Measurements from ENCODE around the gene MYO9A. TPM values are rescaled to one million over a fixed set of nuclear protein-coding genes. Genes with fewer than 3 reads are reported as not detected.
"Not testable (repeated sequence)": the region's sequence is repeated elsewhere in the genome, so short reads cannot be mapped to it uniquely, and the experiment has no call there.

MYO9A gene
- total RNA-seq, 1 donor from 2014 or later = 38.5 TPM

GRCh38 chr15:72020799-72021198 lies 97.2 kb downstream of the MYO9A start:
- Histone ChIP-seq H3K27ac (no peak overlapping the region), H3K79me2 (ENCODE audit: low read depth) (no peaks in the 10 kb centered on the region), H3K36me3 (no peaks in the 10 kb centered on the region), H3K9ac (no peak overlapping the region), H3K4me3 (no peak overlapping the region), H3F3A (ENCODE audit: low read depth) (no peaks in the 10 kb centered on the region), H3K4me1 (no peaks in the 10 kb centered on the region), H3K9me3 (ENCODE audit: low read depth) (no peaks in the 10 kb centered on the region), H3K27me3 (no peaks in the 10 kb centered on the region), H2AFZ (replicated peaks) (no peak overlapping the region), H3K4me2 (no peak overlapping the region), H4K20me1 (ENCODE audit: low read depth) (no peaks in the 10 kb centered on the region)
- Mint-ChIP-seq H3K36me3 (peaks cover 13% of the 10 kb centered on the region), H3K27ac (no peak overlapping the region), H3K9me3 (peaks cover 9% of the 10 kb centered on the region), H3K27me3 (ENCODE audit: insufficient read depth, low read depth) (no peaks in the 10 kb centered on the region), H3K4me3 (no peak overlapping the region), H3K4me1 (no peaks in the 10 kb centered on the region)
- no peak for DNase-seq (ENCODE audit: low spot score)
- TF ChIP-seq EZH2phosphoT487 (IDR thresholded peaks at IDR 0.05) (no peak), EZH2 (IDR thresholded peaks at IDR 0.05) (no peak), CTCF (IDR thresholded peaks at IDR 0.05) (no peak)

- not testable (repeated sequence) for H3K9me3 Mint-ChIP-seq; H3F3A ChIP-seq (ENCODE audit: low read depth); H3K4me3 Mint-ChIP-seq; DNase-seq (ENCODE audit: low spot score); H3K4me1 Mint-ChIP-seq; H3K36me3 Mint-ChIP-seq; H3K9me3 ChIP-seq (ENCODE audit: low read depth); H3K4me1 ChIP-seq; H4K20me1 ChIP-seq (ENCODE audit: low read depth); H3K4me3 ChIP-seq; H3K4me2 ChIP-seq; H2AFZ ChIP-seq (replicated peaks); H3K9ac ChIP-seq; H3K27ac Mint-ChIP-seq; H3K79me2 ChIP-seq (ENCODE audit: low read depth); H3K36me3 ChIP-seq; H3K27me3 Mint-ChIP-seq (ENCODE audit: insufficient read depth, low read depth); H3K27me3 ChIP-seq; H3K27ac ChIP-seq
Measured at GRCh38 chr15:72014555-72014954, 103.4 kb downstream of the MYO9A start.

GRCh38 chr15:72013703-72014102 lies 104.2 kb downstream of the MYO9A start:
- no peaks in the 10 kb centered on the region for H3K79me2 ChIP-seq (ENCODE audit: low read depth)
- H3K9ac ChIP-seq = no peak overlapping the region
- TF ChIP-seq CTCF (IDR thresholded peaks at IDR 0.05) (no peak), EZH2 (IDR thresholded peaks at IDR 0.05) (no peak), EZH2phosphoT487 (IDR thresholded peaks at IDR 0.05) (no peak)
- no peaks in the 10 kb centered on the region for H3K9me3 ChIP-seq (ENCODE audit: low read depth)
- H2AFZ ChIP-seq (replicated peaks) = no peak overlapping the region
- no peak overlapping the region for H3K4me2 ChIP-seq
- Mint-ChIP-seq H3K4me3 (no peak overlapping the region), H3K27me3 (ENCODE audit: insufficient read depth, low read depth) (no peaks in the 10 kb centered on the region), H3K4me1 (no peaks in the 10 kb centered on the region), H3K27ac (no peak overlapping the region), H3K9me3 (no peaks in the 10 kb centered on the region), H3K36me3 (peaks cover 1% of the 10 kb centered on the region)
- H3K36me3 ChIP-seq = no peaks in the 10 kb centered on the region
- no peak for DNase-seq (ENCODE audit: low spot score)
- no peak overlapping the region for H3K4me3 ChIP-seq
- no peaks in the 10 kb centered on the region for H3K4me1 ChIP-seq
- H3K27me3 ChIP-seq = no peaks in the 10 kb centered on the region
- H3K27ac ChIP-seq = no peak overlapping the region
- H4K20me1 ChIP-seq (ENCODE audit: low read depth) = peaks cover 3% of the 10 kb centered on the region
- no peaks in the 10 kb centered on the region for H3F3A ChIP-seq (ENCODE audit: low read depth)

- no peak for TF ChIP-seq EZH2 (IDR thresholded peaks at IDR 0.05)
- TF ChIP-seq CTCF (IDR thresholded peaks at IDR 0.05) = no peak
- TF ChIP-seq EZH2phosphoT487 (IDR thresholded peaks at IDR 0.05) = no peak
- no peaks in the 10 kb centered on the region for H3F3A ChIP-seq (ENCODE audit: low read depth)
Measured at GRCh38 chr15:72011302-72011942, 106.5 kb downstream of the MYO9A start.

More at GRCh38 chr15:72011302-72011942, 106.5 kb downstream of the MYO9A start:
- H3K27me3 ChIP-seq = no peaks in the 10 kb centered on the region
- no peak overlapping the region for H3K4me3 ChIP-seq
- Mint-ChIP-seq H3K4me3 (no peak overlapping the region), H3K27me3 (ENCODE audit: insufficient read depth, low read depth) (no peaks in the 10 kb centered on the region), H3K9me3 (no peaks in the 10 kb centered on the region), H3K36me3 (peaks cover 1% of the 10 kb centered on the region), H3K4me1 (no peaks in the 10 kb centered on the region), H3K27ac (no peak overlapping the region)
- no peaks in the 10 kb centered on the region for H3K79me2 ChIP-seq (ENCODE audit: low read depth)
- no peaks in the 10 kb centered on the region for H3K9me3 ChIP-seq (ENCODE audit: low read depth)
- no peaks in the 10 kb centered on the region for H3K4me1 ChIP-seq
- no peak overlapping the region for H3K4me2 ChIP-seq
- no peak overlapping the region for H3K27ac ChIP-seq
- DNase-seq (ENCODE audit: low spot score) = no peak
- H2AFZ ChIP-seq (replicated peaks) = no peak overlapping the region
- H3K9ac ChIP-seq = no peak overlapping the region
- no peaks in the 10 kb centered on the region for H3K36me3 ChIP-seq
- H4K20me1 ChIP-seq (ENCODE audit: low read depth) = peaks cover 3% of the 10 kb centered on the region

Data from neural progenitor cell (in vitro differentiated cells).